Measurements from ENCODE around the gene TGFA.

TGFA gene

DNA sequence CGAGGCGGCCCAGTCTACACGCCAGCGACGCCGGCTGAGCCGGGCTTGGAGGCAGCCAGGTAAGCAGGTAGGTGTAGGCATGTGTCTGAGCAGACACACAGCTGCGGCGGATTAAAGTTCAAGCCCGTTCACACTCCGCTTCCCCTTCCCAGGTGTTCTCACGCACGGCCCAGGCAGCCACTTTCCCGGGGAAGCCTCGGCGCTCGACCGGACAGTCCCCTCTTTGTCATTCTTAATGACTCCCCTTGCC lies 367 bp downstream of the TGFA start:
- peak in 4 of 58 donors; percentile 29 to 49 (median 38) for DNase-seq

DNA sequence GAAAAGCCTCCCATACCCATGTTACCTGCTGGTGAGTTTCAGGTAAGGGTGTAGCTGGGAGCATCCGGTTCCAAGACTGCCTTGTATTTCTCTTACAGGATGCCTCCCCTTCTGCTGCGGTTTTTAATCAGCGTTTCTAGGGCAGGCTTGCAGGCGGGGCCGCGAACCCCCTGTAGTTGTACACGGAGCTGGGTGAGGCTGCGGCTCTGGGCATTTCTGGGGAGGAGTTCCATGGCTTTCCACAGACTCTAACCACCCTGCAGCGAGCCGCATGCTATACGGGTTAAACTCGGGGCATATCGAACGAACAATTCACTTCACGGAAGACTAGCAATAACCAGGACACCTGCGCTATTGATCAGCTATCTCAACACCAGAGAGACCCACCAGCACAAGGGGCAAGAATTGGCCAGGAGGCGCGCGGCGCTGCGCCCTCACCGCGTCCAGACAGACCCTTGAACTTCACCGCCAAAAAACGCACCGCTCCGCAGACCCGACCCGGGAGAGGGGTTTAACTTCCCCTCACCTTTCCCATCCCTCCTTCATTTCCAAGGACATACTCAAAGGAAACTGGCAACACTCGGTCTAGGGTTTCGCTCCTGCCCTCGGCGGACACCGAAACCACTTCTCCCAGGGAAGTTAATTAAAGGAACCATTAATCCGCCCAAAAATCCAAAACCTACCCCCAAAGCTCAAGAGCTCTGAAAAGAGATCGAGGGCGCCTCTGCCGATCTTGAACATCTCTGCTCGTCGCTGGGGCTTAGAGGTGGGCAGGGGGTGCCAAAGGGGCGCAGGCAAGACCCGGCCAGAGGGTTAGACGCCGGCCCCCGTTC lies 909 bp downstream of the TGFA start:
- DNase-seq: peak in 2 of 58 donors; percentile 14 to 41

DNA sequence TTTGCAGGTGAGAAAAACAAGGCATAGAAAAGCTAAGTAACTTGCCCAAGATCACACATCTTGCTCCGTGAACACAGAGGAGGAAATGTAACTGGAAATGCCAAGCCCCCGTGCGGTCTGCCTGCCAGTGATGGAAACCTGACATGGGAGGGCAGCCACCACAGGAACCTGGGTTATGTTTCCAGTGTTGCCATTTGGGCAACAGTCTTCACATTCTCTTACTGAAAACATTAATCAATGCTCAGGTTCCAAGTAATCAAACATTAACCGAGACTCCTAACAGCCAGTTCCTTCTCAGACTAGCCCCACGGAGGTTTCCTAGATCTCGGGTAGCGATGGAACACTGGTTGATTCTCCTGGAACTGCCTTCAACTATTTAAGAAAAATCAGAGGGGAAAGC lies 2.5 kb downstream of the TGFA start:
- no peak for DNase-seq

- no peak for DNase-seq
Measured at GRCh38 chr2:70549962-70550361, 3.7 kb downstream of the TGFA start.

- DNase-seq: no peak
Measured at GRCh38 chr2:70549064-70549710, 4.4 kb downstream of the TGFA start.

DNA sequence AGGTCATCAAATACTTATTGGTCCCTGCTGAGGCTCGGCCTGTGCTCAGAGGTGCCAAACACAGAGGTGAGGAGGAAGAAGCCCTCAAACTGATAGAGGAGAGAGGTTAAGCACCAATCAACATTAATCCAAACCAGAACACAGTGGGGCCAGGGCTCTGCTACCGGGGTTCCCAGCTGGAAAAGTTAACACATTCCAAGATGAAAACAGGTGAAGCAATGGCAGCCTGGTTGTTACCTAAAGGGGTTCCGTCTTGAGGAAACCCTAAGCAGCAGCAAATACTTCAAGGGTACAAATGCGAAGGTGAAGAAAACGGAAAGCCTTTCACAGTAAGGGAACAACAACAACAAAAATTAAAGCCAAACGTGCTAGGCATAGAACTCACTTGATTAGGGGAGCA lies 5.4 kb downstream of the TGFA start:
- DNase-seq: no peak

DNA sequence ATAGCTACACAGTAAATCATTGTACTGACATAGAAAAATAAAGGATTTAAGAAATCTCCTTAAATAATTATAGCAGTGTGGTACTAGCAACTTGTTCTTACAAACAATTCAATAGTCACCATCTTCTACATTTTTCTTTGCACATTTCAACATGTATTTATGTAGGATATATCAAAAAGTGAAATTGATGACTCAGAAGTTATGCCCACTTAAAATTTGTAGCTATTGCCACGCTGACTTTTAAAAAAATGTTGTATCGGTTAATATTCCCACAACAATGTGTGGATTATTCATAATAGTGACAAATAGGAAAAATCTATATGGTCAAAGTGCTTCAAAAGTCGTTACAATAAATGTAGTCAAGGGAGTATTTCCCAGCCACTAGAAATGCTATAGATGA lies 6.7 kb downstream of the TGFA start:
- no peak for DNase-seq

DNA sequence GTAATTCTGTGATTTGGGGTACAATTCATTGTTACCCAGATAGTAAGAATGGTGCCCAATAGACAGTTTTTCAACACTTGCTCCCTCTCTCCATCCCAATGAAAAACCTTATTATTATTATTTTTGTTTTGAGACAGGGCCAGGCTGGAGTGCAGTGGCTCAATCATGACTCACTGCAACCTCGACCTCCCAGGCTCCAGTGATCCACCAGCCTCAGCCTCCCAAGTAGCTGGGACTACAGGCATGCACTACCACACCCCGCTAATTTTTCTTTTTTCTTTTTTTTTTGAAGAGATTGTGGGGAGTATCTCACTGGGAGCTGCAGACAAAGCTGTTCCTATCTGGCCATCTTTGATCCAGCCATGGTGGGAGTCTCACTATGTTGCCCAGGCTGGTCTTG lies 7.2 kb downstream of the TGFA start:
- DNase-seq: no peak

GRCh38 chr2:70541481-70542020 lies 12.1 kb downstream of the TGFA start:
- peak in 33 of 58 donors; percentile 7 to 68 (median 37) for DNase-seq

GRCh38 chr2:70537840-70538239 lies 15.8 kb downstream of the TGFA start:
- DNase-seq: no peak

DNA sequence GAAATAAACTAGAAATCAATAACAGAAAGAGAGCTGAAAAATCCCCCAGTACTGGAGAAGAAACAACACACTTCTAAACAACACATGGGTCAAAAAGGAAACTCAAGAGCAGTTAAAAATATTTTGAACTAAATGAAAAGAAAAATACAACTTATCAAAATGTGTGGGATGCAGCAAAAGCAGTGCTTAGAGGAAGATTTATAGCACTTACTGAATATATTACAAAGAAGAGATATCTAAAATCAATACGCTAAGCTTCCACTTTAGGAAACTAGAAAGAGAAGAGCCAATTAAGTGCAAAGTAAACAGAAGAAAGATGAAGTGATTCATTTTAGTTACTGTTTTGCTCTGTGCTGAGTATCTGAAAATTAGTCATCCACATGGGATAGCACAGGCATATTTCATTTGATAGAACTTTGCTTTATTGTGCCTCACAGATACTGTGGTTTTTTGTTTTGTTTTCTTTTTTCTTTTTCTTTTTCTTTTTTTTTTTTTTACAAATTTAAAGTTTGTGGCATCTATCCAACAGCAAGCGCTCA lies 17.0 kb downstream of the TGFA start:
- DNase-seq: no peak

GRCh38 chr2:70535573-70535972 lies 18.1 kb downstream of the TGFA start:
- no peak for DNase-seq

DNA sequence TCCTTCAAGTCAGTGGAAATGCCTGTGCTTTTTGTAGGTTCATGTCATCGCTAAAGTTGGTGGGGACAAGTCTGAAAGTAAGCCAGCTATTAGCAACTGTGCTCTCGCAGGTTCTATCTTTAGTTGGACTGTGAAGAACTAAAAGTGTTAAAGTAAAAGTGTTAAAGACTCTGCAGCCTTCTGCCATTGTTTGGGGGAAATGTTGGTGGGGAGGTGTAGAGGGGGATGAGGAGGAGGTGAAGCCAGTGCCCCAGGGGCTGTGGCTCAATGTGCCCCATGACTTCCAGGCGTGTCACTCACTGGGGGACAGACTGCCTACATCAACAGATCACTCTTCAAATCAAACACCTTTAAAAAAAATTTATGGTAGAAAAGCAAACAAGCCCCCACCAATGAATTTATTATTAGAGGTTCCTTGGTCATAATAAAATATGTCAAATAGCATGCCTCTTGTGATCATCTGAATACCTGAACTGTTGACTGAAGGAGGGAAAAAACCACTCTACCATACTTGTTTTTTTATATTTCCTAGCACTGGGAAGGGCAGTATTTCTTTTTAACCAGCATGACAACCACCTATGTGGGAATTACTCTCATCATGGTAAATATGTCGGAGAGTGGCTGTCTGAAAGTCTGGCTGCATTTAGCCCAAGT lies 19.3 kb downstream of the TGFA start:
- DNase-seq: no peak

DNA sequence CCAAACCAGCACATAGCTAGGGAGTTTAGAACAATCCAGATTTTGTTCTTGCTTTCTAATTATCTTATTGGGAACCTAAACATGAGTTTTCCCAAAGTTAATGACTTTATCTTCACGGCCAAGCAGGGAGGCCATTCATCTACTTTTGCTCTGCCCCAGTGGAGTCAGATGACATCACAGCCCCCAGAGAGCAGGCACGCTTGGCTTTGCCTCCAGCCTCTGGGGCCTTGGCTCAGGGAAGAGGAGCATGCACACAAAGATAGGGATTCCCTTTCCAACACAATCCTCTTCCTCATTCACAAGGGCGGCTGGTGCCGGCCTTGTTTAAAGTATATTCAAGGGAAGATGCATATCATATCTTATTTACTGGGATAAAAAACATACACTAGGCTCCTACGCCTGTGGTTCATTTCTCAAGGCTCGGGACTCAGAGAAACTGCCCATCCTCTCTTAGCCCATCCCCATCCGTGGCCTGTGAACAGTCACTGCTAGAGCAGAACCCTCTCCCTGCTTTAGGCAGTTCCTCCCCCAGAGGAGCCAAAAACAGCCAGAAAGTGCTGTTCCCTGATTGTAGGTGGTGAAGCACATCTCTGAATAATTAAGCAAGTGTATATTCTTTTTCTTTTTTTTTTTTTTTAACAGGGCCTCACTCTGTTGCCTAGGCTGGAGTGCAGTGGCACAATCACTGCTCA lies 21.2 kb downstream of the TGFA start:
- peak in 5 of 58 donors; percentile 5 to 39 (median 20) for DNase-seq

DNA sequence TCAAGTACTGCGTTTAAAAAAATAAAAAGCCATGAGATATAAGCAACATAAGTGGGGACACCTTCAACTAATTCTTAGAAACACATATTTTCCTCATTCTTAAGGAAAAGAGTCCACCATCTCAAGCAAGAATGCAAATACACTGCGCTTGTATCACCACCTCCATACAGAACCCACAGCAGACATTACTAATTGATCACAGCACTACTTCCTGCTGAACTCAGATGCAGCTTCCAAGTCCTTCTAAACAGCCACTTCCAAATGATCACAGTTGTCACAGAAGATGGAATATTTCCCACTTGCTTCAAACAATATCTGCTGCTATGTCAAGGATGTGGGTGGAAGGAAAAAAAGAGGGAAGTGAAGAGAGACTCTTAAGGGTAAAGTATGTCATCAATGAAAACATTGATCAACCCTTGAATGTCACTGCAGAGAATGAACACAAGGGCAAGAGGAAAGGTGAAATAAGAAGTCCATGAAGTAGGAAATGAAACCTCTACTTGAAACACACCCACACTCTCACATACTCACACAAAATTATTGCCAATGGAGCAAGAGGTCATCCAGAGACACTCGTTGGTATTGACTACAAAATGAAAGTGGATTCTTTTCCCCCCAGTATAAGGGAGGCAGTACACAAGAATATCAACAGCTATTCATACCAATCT lies 22.1 kb downstream of the TGFA start:
- DNase-seq: no peak

DNA sequence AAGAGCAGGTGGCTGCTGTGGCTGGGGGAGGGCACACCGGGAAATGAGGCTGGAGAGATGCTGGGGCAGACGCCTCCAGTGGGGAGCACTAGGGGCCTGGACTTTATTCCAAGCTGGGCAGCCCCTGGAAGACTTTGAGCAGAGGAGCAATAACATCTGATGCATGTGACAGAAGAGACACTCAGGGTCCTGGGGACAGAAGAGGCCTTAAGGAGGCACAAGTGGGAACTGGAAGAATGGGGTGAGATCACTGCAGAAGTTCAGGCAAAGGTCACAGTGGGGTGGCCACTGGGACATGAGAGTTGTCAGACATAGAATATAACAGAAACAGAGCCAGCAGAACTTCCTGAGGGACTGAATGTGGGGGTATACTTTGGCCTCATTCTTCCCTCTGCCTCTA lies 24.0 kb downstream of the TGFA start:
- no peak for DNase-seq

GRCh38 chr2:70528929-70529328 lies 24.7 kb downstream of the TGFA start:
- no peak for DNase-seq

DNA sequence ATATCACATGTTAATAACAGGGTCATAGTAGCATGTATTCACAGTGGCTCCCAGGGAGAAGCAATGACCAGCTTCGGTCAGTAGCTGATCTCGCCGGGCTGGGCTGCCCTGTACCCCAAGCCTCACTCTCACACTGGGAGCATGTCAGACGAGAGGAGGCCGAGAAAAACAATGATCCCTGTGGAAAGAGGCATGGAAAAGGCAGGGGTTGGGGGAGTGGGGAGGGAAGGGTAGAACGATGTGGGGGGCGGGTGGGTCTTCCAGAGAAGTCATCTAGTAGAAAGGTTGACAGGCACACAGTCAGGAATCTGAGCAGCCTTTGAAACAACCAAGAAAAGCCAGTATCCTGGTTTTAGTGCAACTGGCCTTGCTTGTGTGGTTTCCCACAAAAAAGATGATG lies 25.4 kb downstream of the TGFA start:
- DNase-seq: no peak

GRCh38 chr2:70527447-70528080 lies 26.1 kb downstream of the TGFA start:
- DNase-seq: no peak

- DNase-seq: no peak
Measured at GRCh38 chr2:70526126-70526525, 27.5 kb downstream of the TGFA start.

- DNase-seq: no peak
Measured at GRCh38 chr2:70525032-70525431, 28.6 kb downstream of the TGFA start.
